ENCODE results near the gene CD40.

Gene CD40

DNA sequence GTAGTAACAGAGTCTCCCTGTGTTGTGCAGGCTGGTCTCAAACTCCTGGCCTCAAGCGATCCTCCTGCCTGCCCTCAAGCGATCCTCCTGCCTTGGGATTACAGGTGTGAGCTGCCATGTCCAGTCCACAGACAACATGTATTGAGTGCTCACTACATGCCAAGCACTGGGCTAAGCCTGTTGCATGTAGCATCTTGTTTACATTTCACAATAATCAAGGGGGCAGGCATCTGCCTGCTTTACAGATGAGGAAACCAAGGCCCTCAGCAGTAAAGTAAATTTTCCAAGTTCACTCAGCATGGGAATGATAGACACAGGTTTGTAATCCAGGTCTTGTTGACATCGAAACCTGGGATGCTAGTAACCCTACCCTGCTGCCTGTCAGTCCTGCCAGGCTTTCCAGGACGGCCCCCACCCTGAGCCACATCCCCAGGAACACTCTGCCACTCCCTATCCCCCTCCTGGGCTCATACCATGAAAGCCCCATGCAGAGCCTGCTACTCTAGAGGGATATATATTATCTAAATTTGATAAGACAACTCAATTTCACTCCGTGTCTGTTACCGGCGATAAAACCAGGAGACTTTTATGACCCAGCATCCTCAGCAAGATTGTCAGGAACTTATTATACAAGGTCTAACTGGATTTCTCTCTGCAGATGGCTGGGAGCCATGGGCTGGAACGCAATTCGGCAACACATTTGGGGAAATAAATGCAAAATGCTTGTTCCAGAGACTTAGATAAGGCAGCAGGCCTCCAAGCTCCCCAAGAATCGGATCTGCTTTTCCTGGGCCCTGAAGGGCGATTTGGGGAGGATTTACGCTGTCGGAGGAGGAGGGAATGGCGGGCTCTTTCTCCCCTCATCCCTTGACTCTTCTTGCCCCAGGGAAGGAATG is 30.4 kb downstream of the CD40 start:
- DNase-seq (ENCODE audit: low read depth), result no peak

DNA sequence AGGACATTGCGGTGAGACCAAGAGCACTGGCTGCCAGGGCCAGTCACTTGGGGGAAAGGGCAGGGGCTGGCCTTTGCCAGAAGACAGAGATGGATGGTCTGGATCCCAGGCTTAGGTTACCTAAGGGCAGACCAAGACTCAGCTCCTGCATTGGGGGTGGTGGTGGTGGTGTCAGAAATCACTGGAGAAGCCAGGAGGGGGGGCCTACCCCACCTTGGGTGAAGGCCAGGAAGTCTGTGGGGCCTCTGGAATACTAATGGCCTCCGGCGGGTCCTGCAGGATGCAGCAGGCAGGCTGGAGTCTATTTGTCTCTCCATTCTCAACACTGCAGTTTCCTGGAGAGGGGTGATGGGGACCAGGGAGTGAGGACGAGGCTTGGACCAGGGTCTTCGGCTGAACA is 32.8 kb downstream of the CD40 start:
- DNase-seq (ENCODE audit: low read depth), result no peak

DNA sequence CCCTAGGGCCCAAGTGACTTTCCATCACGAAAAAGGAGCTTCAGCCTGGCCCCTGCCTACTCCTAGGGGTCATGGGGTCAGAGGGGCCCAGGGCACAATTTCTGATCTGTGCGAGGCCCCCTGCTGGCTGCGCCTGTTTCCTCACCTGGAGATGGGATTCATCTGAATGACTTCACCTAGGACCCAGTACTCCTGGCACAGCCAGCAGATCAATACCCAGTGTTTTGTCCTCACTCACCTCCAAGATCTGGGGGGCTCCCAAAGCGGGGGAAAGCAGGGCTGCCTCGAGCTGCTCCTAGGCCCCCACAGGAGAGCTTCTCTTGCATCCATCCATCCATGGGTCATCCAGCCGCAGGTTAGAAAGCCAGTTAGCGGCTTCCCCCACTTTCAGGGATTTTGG is 33.8 kb downstream of the CD40 start:
- DNase-seq (ENCODE audit: low read depth), result no peak

DNA sequence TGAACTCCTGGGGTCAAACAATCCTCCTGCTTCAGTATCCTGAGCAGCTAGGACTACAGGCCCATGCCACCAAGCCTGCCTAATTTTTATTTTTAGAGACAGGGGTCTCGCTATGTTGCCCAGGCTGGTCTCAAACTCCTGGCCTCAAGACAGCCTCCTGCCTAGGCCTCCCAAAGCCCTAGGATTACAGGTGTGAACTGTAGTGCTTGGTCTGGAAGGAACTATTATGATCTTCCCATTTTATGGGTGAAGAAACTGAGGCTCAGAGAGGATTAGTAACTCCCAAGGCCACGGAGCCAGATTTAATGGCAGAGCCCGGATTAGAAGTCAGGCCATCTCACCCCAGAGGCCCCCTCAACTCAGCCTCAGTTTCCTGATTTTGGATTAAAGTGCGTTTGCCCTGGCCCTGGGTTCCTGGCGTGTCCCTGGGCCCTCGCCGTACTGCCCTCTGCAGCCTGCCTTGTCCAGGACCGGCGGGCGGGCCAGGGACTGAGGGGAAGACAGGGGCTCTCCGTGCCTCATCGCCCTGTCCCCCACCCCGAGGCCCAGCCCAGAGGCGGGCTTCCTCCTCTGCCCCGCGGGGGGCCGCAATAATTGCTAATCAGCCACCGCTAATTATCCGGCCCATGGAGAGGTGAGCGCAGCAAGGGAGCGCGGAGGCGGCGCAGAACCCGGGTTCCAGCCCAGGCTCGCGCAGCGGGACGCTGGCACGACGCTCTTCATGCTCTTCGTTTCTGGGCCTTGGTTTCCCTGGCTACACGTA is 34.9 kb downstream of the CD40 start:
- no peak for DNase-seq (ENCODE audit: low read depth)

DNA sequence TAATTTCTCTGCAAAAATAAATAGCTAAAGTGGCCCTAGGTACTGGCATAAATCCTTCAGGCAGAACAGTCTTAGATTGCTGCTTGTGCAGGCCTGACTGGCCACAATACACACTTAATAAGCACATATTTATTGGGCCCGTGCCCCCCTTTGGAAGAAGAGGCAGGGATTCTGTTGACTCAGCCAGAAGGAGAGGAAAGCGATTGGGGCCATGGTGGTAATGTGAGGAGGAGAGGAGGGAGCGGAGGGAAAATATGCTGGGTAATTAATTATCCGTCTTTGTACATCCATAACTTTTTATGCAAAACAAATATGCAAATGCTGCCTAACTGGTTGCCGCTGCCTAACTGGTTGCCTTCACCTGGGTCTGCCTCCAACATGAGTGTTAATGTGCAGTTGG is 36.2 kb downstream of the CD40 start:
- no peak for DNase-seq (ENCODE audit: low read depth)

DNA sequence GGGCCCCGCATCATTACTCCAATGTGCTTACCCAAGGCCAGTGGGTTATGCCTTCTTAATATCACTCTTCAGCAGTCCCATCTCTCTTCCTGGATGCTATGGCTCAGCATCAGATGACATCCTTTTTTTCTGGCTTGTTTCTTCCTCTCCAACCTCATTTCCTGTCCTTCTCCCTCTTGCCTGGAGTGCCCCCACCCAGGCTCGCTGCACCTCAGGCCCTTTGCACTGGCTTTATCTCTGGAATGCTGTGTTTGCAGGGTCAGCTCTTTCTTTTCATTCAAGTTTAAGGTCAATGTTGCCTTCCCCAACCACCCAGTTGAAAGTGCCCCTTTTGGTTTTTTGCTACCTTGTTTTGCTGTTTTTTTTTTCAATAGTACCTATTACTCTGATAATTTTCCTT is 36.7 kb downstream of the CD40 start:
- no peak for DNase-seq (ENCODE audit: low read depth)

DNA sequence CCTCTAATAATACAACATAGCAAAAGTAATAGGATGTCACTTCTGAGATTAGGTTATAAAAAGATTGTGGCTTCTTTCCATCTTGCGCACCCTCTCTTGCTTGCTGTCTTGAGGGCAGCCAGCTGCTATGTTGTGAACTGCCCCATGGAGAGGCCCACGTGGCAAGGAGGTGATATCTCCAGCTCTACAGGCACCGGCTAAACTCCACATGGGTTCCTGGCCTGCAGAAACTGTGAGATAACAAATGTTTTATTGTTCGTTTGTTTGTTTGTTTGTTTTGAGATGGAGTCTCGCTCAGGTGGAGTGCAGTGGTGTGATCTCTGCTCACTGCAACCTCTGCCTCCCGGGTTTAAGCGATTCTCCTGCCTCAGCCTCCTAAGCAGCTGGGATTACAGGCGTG is 38.0 kb downstream of the CD40 start:
- no peak for DNase-seq (ENCODE audit: low read depth)

DNA sequence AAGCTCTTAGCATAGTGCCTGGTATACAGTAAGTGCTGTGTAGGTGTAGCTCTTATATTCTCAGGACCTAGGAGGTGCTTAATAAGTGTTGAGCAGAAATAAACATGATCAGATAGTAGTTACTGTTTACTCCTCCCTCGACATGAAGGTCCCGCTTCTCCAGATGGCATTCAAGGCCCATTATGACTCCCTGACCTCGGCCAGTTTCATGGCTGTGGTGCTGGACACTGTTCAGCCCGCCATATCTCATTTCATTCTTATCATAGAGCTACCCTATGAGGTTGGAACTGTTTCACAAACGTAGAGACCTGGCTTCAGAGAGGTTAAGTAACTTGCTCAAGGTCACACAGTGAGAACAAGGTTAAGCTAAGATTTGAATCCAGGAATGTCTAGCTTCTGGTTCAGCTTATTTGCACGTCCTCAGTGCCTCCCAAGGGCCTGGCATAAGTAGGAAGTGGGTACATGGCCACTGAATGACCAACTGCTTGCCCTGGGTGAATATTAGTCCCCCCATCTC is 39.0 kb downstream of the CD40 start:
- DNase-seq (ENCODE audit: low read depth), result no peak

DNA sequence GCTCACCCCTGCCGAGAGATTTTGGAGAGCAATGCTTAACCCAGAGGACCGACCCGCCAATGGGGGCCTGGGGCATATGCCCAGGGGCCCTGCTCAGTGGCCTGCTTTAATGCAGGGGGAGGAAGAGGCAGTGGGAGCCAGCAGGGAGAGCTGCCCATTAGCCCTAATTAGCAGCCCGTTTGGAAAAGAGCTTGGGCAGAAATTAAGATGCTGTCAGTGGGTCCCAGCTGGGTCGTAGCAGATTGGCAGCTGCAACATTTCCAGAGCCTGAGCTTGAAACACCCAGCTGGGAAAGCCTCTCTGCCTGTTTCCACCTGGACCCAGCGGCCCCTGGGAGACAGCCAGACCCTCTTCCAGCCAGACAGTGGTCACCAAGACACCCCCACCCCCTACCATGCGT is 39.5 kb downstream of the CD40 start:
- DNase-seq (ENCODE audit: low read depth), result no peak

DNA sequence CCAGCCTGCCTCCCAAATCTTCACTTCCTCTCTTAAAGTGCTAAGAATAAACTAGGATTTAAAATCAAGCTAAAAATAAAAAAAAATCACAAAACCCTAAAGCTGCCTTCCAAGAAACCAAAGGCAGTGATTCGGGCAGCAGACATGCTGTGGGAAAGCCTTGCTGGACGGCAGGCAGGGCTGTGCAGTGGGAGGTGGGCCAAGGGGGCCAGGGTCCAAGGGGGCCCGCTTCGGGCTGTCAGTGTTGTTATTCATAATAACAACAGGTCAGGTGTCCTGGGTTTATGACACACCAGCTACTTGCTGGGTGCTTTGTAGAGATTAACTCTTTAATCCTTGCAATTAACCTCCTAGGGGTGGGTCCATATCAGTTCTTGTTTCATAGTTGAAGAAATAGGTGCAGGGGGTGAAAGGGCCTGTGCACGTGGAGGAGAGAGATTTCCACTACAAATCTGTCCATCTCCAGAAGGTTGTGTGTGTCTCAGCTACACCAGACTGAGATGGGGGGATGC is 40.4 kb downstream of the CD40 start:
- no peak for DNase-seq (ENCODE audit: low read depth)

DNA sequence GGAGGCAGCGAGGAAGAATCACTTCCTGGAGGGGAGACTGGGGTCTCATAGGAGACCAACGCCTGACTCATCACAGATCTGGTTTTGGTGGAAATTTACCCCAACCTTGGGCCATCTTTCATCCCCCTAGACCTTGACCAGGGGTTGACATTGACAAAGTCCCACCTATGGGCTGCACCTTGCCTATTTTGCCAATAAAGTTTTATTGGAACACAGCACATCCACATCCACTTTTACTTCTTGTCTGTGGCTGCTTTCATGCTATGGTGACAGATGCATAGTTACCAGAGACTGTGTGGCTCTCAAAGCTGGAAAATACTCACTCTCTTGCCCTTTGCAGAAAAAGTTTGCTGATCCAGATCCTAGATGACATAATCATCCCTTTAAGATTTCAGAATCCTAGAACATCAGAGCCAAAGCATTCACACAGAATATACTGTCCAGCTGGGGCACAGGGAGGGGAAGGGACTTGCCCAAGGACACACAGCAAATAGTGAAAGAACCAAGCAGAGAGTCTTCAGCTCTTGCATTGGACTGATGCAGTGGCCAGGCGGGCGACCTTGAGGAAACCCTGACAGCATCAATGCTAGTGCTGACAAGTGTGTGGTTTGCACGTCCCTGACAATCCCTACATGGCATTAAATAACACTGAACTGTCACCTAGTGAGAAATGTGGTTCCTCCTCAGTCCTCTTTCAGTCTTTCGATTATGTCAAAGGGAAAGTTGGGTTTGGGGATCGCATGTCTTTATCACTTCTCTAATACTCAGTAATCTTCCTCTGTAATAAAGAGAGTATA is 41.2 kb downstream of the CD40 start:
- no peak for DNase-seq (ENCODE audit: low read depth)

DNA sequence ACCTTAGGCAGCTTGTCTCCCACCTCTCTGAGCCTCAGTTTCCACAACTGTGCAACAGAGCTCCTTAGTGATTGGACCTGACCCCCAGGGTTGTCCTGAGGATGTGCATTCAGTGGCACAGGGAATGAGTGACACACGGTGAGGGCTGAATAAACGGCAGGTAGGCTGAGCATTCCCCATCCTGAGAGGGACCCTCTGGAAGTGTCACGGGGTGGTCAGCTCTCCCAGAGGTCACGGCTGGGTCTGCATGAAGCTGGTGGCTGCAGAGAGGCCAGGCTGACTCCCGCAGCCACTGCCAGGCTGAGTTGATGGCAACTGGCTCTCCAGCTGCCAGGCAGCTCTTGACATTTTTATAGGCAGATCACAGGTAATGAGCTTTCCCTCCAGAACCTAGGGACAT is 42.5 kb downstream of the CD40 start:
- DNase-seq (ENCODE audit: low read depth), result no peak

DNA sequence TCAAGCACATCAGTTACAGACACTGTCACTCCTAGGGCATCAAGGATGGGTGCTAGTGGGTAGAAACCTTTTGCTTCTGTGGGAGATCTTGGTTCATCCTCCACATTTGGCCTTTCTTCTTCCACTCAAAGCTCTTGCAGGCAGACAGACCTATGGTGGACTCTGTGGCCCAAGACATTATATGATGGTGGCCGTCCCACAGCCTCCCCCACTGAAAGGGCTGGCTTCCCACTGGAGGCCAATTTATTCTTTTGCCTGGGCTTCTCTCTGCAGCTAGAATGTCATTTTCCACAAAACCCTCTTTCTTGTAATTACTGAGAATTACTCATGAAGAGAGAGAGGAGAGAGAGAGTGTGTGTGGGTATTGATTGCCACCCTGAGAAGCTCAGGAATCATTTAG is 43.8 kb downstream of the CD40 start:
- no peak for DNase-seq (ENCODE audit: low read depth)

DNA sequence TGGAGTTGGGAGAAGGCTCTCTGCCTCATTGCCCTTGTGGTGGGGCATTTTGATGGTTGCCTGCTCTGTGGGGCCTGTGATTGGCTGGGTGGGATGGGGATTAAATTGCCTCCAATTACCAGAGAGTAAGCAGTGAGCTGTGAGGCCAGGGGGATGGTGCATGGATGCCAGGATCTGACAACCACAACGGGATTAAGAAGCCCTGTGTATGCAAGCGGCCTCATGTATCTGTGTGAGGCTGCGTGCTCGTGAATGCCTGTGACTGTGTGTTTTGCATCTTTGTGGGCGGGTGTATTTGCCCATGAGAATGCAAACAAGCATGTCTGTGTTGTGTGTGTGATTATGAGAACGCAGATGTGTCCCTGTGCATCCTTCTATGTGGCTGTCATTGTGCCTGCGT is 46.1 kb downstream of the CD40 start:
- no peak for DNase-seq (ENCODE audit: low read depth)

DNA sequence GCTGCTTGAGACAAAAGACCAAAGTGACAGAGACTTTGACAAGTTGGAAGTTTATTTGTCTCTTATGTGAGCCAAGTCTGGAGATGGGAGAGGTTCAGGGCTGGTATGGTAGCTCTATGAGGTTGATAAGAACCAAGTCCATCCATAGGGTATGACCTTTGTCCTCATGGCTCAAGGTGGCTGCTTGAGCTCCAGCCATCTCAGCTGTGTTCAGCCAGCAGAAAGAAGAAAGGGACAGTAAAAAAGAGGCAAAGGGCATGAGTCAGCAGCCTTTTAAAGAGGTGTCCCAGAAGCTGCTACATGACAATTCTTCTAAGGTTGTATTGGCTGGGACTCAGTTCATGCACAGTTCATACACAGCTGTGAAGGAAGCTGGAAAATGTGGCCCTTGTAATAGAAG is 49.0 kb downstream of the CD40 start:
- DNase-seq (ENCODE audit: low read depth), result no peak

DNA sequence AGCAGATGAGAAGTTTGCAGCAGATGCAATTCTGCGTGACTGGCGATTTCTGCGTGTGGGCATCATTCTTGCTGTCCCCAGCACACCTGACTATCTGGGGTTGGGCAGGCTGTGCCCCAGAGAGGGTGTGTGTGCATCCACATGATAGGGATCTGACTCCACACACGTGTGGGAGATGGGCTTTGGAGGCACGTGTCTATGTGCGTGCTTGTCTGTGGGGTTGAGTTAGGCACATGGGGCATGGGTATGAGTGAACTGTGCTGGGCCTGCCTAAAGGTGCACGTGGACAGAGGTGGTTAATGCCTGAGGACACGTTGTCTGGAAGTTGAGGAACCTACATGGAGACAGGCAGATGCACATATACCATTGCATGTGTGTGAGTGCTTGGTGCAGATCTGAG is 50.3 kb downstream of the CD40 start:
- no peak for DNase-seq (ENCODE audit: low read depth)

DNA sequence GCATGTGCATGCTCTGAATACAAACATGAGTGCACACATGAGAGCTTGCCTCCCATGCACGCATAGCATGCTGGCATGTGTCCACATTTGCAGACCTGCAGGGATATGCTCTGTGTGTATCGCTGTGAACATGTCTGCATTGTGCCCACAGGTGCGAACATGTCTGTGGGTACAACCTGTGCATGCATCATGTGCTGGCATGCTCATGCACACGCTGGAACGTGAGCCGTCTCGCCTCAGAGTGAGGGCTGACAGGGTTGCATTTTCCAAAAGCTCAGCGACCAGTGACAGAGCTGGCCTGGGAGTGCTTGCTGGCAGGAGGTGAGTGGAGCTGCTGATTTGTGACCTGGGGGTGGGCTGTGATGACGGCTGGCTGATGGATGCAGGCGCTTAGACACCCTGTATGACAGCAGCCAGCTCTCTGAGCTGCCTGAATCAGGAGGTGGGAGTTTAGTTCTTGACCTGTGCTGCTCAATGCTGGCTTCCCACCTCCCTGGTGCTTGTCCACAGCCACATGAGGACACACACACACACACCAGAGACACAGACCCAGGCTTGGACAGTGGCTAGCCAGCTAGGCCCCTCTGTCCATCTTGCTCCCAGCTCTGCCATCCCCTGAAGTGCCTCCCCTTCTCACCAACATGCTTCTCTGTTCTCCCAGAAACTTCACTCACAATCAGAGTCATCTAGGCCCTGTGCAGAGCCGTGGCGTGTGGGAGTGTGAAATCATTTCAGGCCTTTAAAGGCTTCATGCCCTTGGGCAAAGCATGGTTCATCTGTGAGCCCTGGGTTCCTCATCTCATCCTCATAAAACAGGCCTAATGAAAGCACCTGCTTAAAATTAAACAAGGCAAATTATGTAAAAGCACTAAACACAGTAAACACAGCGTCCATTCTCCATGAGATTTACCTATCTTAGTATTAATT is 51.4 kb downstream of the CD40 start:
- no peak for DNase-seq (ENCODE audit: low read depth)

DNA sequence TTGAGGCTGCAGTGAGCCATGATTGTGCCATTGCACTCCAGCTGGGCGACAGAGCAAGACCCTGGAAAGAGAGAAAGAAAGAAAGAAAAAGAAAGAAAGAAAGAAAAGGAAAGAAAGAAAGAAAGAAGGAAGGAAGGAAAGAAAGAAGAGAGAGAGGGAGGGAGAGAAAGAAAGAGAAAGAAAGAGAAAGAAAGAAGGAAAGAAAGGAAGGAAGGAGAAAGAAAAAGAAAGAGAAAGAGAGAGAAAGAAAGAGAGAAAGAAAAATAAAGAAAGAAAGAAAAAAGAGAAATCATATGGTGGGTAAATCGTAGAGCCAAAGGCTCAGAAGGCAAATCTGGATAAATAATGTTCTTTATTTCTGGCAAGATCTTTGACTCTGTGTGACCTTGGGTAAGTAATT is 53.4 kb downstream of the CD40 start:
- DNase-seq (ENCODE audit: low read depth), result no peak

DNA sequence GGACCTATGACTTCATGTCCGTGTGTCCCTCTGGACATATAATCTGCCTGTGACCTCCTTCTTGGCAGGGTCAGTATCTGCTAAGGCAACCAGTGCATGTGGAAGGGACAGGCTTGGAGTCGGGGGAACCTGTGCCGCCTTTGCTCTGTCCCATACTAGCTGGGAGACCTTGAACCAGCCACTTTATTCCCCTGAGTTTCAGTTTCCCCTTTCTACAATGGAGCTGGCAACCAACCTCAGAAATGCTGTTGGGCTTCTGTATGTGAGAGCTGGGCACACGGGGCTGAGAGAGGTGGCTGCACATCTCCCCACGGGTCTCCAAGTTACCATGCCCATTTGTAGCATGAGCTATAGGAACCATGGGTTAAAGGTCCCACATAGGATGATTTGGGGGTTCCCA is 53.8 kb downstream of the CD40 start:
- DNase-seq (ENCODE audit: low read depth), result no peak

DNA sequence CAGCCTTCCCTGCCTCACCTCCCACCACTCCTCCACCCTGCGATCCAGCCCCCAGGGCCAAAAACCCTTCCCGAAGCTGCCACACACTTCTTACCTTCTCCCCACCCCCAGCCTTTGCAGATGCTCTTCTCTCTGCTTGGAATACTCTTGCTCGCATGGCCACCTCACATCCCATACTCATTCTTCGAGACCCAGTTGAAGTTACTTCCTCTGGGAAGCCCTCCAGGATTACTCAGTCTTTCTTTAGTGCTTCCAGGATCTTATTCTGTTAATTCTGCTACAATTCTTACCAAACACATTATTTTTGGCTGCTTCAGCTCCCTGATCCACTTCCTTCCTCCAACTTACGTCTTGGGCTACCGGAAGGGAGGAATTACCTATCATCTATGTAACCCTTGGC is 54.3 kb downstream of the CD40 start:
- no peak for DNase-seq (ENCODE audit: low read depth)

DNA sequence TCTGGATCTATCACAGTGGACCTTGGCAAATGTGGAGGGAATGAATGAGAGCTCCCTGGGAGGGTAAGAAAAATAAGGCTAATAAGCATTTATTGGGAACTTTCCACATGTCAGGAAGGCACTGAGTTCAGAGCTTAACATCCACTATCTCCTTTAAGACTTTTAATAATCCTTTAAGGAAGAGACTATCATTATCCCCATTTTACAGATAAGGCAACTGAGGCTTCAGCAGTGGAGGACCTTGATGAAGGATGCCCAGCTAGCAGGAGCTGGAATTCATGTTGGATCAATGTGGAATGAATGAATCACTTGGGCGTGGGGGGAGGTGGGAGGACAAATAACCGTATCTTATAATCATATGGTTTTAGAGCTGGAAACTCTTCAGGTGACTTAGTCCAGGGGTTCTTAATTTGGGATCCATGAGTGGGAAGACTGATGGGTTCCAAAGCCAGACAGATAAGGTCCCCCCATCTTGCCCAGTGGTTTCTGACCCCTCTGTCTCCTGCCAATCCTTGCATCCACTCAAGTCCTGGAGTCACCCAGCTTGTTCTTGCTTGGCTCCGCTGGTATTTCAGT is 54.9 kb downstream of the CD40 start:
- DNase-seq (ENCODE audit: low read depth), result no peak
